K562 (cell line): Measurements from ENCODE around the gene NRN1L. TPM values are rescaled to one million over a fixed set of nuclear protein-coding genes. Genes with fewer than 3 reads are reported as not detected.

ENCODE experiments used
- AFF4 ChIP-seq: sonication (generic); formaldehyde crosslinking; IDR thresholded peaks from 2 replicates; pipeline ENCODE4 v1.8.0; 2023; ENCODE audit warnings: mild to moderate bottlenecking, missing genetic modification reagents
- ARHGAP35 ChIP-seq: fragments of 450-650 bp; IDR thresholded peaks from 2 replicates; pipeline ENCODE4 v1.6.1; 2018; ENCODE audit not compliant: partially characterized antibody
- ATF1 ChIP-seq, 2 experiments: fragments of 450-650 bp in 1 of 2; IDR thresholded peaks; 2 replicates each; pipeline ENCODE4 v1.6.1; 2016; ENCODE audit warnings: missing compliant biosample characterization in 1 of 2, missing genetic modification characterization in 1 of 2
- CBFA2T3 ChIP-seq: fragments of 450-650 bp; IDR thresholded peaks from 2 replicates; pipeline ENCODE4 v1.6.1; 2017
- DPF2 ChIP-seq: fragments of 450-650 bp; IDR thresholded peaks from 2 replicates; pipeline ENCODE4 v1.6.1; 2016
- MLX ChIP-seq, 2 experiments: fragments of 450-650 bp in 1 of 2; sonication (generic) in 1 of 2; formaldehyde crosslinking; conservative IDR thresholded peaks; 2 replicates each; pipeline versions ENCODE4 v1.4.0 to v1.8.1; 2020 to 2022; ENCODE audit warnings: mild to moderate bottlenecking in 1 of 2, missing genetic modification reagents in 1 of 2
- RERE ChIP-seq: sonication (generic); formaldehyde crosslinking; IDR thresholded peaks from 2 replicates; pipeline ENCODE4 v1.8.0; 2023; ENCODE audit warnings: missing genetic modification reagents, mild to moderate bottlenecking, borderline replicate concordance
- TBP ChIP-seq: optimal IDR thresholded peaks from 2 replicates; pipeline ENCODE3; 2011; ENCODE audit warnings: low read depth, low read length, improper control_type of control experiment
- TRIM25 ChIP-seq: fragments of 450-650 bp; IDR thresholded peaks from 2 replicates; pipeline ENCODE4 v1.7.0; 2016; ENCODE audit warnings: borderline replicate concordance
- U2AF2 ChIP-seq: fragments of 200-400 bp; formaldehyde crosslinking; optimal IDR thresholded peaks from 2 replicates; pipeline ENCODE3; 2017; ENCODE audit warnings: low read depth, mild to moderate bottlenecking, low read length
- YY1 ChIP-seq, 3 experiments: IDR thresholded peaks; 2 replicates each; pipeline ENCODE4 v1.6.1; 2011; ENCODE audit warnings: low read length in 2 of 3, mild to moderate bottlenecking in 2 of 3, moderate library complexity in 2 of 3, borderline replicate concordance in 1 of 3, control low read depth in 1 of 3, low read depth in 1 of 3; ENCODE audit not compliant: insufficient read depth in 3 of 3, insufficient replicate concordance in 2 of 3, control insufficient read depth in 1 of 3, insufficient read length in 1 of 3; ENCODE audit errors: extremely low read depth in 1 of 3
- ZNF395 ChIP-seq: fragments of 200-800 bp; sonication (Bioruptor generic); IDR thresholded peaks from 2 replicates; pipeline ENCODE4 v1.6.1; 2017; ENCODE audit warnings: missing genetic modification characterization, missing compliant biosample characterization
- polyA plus RNA-seq, 8 experiments: library from polyadenylated mRNA; depleted of rRNA in 4 of 8; stranded (reverse) in 5 of 8; unstranded in 3 of 8; fragments of >200 nt; fragmentation: Nextera tagmentation in 2 of 8; fragmentation: Illumina TruSeq in 1 of 8; extraction: Ambion mirVana in 2 of 8; extraction: Trizol in 1 of 8; gene quantifications; 2 replicates each; pipeline versions ENCODE4 v1.2.1 to v1.2.3, GENCODE V29; 2011 to 2014; ENCODE audit warnings: inconsistent platforms in 1 of 8, missing spikeins in 1 of 8
- total RNA-seq, 7 experiments: library from RNA; depleted of rRNA in 6 of 7; stranded (reverse); fragments of >200 nt in 6 of 7; fragmentation: Illumina TruSeq in 2 of 7; extraction: Trizol in 2 of 7; gene quantifications; 2 replicates each; pipeline versions ENCODE4 v1.2.1 to v1.2.3, GENCODE V29; 2011 to 2021; ENCODE audit warnings: low replicate concordance in 1 of 7

Gene NRN1L
- total and polyA plus RNA-seq, 9 of the 15 experiments (the other 6 are each of a cell fraction or from before 2014, with no cell fraction given), result 0.22 to 0.86 (median 0.61) TPM; not detected in 5

- no peak for TF ChIP-seq RERE (CRISPR knock-in tag)
- no peak for TF ChIP-seq AFF4 (CRISPR knock-in tag)
- 0 out of 2 replicates have a peak, but pooled peaks have one; percentile 42 for TF ChIP-seq DPF2
- TF ChIP-seq ZNF395 (CRISPR knock-in tag), result no peak
- no peak for TF ChIP-seq TBP
- TF ChIP-seq TRIM25, result no peak
- TF ChIP-seq MLX (CRISPR knock-in tag; conservative IDR thresholded peaks at IDR 0.05), result no peak
- no peak for TF ChIP-seq ARHGAP35
- no peak for TF ChIP-seq ATF1 (CRISPR knock-in tag; IDR thresholded peaks at IDR 0.05)
- TF ChIP-seq ATF1 (tag; IDR thresholded peaks at IDR 0.05), result no peak
- TF ChIP-seq U2AF2, result no peak
- peak; percentile 60 for TF ChIP-seq CBFA2T3
- TF ChIP-seq YY1 (IDR thresholded peaks at IDR 0.05; ENCODE audit: borderline replicate concordance in 1 of 3, control insufficient read depth in 1 of 3, extremely low read depth in 1 of 3, insufficient read depth in 3 of 3, insufficient read length in 1 of 3, insufficient replicate concordance in 2 of 3, low read depth in 1 of 3, low read length in 2 of 3), result no peak
Measured at GRCh38 chr16:67857547-67858233, 27.0 kb upstream of the NRN1L start (continued).
